NCI-H774 (cell line): ENCODE results near the gene OPCML.

Source experiments
- DNase-seq: peaks from one replicate; lab custom pipeline; 2025; lab: John Stamatoyannopoulos, UW

OPCML gene

DNA sequence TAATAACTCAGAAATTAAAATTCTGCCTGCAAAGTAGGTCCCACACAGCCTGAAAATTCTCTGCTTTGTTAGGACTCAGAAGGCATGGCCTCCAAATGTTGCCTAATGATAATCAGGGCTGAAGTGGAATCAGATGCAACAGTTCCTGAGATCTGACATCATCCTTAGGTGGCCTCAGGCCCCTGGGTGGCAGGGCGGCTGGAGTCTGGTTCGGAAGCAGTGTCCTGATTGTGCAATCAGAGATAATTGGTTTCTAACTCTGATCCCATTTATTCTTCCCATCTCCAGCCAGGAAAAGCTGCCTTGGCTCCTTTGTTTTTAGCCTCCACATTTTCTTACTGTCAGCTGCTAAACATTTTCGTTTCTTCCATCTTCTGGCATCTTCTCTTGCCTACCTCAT is 399.3 kb downstream of the OPCML start:
- no peak for DNase-seq

GRCh38 chr11:133127741-133128140 is 404.6 kb downstream of the OPCML start:
- no peak for DNase-seq

- no peak for DNase-seq
Measured at GRCh38 chr11:133123796-133124195, 408.5 kb downstream of the OPCML start.

DNA sequence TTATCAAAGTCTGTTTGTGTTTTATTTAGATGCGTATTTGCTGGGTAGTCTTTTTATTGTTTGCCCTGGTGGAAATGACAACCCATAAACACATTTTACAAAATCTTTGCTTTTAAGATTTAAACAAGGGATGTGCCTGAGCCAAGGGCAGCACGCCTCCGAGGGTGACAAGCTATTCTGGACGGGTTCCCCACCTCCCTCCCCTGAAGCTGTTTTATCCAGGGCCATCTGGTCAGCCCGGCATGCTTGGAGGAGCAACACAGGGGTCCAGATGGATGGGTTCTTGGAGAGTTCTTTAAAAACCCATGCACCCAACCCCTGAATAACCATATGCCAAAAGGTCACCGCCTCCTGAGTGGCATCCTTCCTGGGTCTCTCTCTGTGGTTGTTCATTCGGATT is 408.9 kb downstream of the OPCML start:
- DNase-seq = no peak

DNA sequence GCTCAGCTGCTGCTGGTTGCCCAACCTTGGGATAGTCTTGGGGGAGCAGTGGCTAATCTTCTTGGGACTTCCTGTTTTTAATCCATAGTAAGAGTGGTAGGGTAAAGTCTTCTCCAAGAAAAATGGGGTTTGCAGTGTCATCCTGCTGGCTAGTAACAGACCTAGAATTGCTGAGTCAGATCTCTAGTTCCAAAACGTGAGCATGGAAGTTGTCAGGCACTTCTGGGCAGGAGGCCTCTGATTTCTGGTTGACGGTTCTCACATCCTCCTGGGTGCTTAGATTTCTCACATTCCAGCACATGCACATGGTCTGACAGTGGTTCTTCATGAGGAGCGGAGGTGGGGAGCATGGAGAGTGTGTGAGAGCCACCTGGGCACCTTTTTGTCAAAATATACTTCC is 410.0 kb downstream of the OPCML start:
- no peak for DNase-seq

DNA sequence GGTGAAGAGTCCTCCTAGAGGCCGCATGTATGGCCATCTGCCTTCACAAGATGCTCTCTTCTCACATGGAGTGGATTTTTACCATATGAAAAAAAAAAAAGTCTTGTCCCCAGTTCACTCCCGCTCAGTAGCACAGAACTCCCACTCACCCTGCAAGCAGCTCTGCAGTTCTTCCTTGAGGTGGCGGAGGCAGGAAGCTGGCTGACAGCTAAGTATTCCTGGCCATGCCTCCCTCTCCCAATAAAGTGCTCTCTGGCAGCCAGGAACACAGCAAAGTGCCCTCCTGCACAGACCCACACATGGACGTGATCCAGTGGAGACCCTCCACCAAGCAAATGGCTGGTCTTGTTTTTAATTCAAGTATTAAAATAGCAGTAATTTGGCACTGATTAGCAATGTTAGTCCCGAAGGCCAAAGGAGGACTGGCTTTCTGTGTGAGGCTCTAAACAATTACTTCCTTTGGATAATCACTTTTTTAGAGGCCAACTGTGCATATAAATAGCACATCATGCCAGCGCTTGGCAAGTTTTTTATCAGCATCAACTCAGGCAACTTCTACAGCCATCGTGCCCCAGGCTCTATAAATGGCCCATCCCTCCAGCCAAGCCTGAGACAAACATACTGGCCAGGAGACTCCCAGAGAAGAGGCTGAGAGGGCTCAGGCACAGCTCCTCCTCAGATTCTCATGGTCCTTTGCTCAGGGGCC is 413.6 kb downstream of the OPCML start:
- no peak for DNase-seq

DNA sequence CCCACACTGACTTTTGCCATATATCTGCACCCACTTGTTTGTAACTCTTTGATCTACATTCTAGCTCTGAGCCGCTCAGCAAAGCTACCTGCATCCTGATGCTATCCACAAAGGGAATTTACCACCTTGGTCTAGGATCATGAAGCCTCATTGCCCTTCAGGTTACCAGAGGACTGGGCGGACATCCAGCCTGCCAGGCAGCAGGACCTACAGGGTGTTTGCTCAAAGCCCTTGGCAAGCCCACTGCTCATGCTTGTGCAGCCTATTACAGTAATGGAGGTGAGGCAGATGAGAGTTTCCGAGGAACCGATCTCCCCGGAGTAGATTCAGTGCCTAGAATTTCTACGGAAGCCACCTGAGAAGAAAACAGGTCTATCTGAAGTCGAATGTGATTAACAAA is 417.2 kb downstream of the OPCML start:
- DNase-seq = no peak

DNA sequence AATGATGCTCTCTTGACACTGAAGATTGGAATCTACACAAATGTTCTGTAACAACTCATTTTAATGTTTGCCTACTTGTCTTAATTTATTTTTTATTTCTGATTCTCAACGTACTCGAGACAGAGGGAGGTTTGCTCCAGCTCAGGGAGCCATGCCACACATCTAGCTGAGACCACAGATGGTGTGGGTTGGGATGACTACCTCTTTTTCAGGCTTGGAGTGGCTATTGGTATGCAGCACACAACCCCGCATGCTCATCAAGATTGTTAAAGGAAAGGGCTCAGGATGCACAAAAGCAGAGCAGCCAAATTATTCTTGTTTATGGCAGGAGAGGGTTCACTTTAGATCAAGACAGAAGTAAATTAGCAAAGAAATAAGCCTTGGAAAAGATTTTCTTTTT is 424.5 kb downstream of the OPCML start:
- no peak for DNase-seq

GRCh38 chr11:133107136-133107535 is 425.2 kb downstream of the OPCML start:
- DNase-seq = no peak

DNA sequence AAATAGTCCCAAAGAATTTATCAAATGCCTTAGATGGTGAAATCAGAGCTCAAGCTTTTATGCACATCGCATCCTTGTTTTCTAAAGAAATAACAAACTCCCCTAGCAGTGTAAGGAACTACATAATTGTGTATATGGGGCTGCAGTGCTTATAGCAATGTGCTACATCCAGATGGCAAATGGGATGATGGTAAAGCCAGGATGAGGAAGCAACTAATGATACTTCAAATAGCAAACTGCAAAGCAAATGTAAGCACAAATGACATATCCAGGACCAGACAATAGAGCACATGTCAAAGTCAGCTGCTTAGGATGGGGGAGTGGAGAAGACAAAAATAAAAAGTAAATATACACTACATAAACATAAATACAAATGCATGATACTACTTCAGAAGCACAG is 425.9 kb downstream of the OPCML start:
- DNase-seq = no peak

DNA sequence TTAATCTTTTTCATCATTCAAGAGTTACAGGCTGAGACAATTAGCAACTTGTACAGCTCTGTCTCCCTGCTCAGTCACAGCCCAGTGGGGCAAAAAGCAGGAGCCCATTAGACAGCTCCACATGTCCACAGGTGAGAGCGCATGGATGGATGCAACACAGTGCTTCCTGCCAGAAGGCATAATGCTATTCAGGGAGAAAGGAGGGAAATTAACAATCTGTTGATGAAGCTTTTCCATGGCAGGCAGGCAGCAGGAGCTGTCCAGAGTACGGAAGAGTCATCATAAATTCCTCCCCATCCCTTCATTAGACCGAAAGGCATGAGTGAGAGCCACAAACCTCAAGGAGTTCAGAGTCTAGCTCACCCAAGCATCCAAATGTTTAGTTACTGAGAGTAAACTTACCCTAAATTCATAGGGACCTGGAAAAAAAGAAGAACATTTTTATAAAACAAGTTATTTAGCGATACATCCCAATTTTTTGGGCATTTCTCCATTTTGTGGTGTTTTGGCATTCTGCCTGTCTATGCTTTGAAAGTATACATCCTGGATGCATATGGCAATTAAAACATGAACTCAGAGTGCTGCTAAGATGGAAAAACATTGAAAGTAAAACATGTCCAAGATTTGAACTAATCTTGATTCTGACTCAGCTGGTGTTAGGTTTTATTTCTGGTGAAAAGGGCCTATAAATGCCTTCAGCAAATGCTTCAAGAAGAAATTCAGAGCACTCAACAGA is 428.1 kb downstream of the OPCML start:
- no peak for DNase-seq

GRCh38 chr11:133096981-133097380 is 435.3 kb downstream of the OPCML start:
- DNase-seq = no peak

DNA sequence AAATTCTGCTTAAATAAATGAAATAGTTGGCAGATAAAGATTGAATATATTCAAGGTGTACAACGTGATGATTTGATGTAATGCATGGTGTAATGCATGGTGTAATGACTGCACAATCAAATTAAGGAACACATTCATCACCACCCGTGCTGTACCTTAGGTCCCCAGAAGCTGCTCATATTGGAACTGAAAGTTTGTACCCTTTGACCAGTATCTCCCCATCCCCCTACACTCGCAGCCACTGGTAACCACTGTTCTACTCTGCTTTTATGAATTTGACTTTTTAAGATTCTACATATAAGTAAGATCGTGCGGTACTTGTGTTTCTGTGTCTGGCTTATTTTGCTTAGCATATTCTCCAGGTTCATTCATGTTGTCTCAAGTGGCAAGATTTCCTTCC is 445.8 kb downstream of the OPCML start:
- DNase-seq = no peak

- DNase-seq = peak; percentile 49
Measured at GRCh38 chr11:133082841-133083488, 449.3 kb downstream of the OPCML start.

DNA sequence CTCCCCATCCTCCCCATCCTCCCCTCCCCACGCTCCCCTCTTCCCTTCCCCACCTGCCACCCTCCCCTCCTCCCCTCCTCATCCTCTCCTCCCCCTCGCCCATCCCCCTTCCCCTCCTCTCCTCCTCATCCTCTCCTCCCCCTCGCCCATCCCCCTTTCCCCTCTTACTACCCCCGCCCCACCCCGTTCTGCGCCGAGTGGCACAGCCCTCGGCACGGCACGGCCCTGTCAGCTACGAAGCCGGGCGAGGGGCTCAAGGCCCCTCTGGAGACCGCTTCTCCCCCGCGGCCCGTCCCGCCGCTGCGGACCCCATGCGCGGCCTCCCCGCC is 449.9 kb downstream of the OPCML start:
- no peak for DNase-seq

DNA sequence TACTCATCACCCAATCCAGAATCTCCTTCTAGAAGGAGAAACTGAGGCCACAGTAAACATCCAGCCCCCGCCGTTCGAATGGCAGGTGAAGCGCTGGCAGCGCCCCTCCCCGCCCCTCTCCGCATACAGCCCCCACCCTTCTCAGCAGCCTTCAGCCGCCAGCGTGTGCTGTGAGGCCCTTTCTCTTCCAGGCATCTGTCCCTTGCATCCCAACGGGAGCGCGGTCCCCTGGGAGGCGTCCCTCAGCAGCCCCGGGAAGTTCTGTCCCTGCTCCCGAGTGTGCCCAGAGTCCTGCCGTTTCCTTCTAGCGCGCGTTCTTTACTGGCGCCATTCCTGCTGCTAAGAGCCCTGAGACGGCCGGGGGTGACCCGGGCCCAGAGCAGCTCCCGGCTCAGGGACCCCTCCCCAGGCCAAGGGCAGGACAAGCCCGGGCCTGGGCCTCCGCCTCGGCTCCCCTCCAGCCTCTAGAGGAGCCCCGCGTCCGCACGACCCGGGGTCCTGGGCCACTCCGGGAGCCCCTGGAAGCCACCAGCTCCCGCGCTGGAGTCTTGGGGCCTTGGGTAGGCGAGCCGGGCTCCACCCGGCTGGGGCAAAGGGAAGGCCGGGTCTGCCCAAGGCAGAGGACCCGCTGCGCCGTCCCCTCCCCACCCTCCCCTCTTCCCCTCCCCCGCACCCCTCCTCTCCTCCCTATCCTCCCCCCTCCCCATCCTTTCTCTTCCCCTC is 450.4 kb downstream of the OPCML start:
- DNase-seq = no peak

GRCh38 chr11:133081020-133081419 is 451.3 kb downstream of the OPCML start:
- no peak for DNase-seq

GRCh38 chr11:133078591-133079404 is 453.5 kb downstream of the OPCML start:
- DNase-seq = peak; percentile 20

DNA sequence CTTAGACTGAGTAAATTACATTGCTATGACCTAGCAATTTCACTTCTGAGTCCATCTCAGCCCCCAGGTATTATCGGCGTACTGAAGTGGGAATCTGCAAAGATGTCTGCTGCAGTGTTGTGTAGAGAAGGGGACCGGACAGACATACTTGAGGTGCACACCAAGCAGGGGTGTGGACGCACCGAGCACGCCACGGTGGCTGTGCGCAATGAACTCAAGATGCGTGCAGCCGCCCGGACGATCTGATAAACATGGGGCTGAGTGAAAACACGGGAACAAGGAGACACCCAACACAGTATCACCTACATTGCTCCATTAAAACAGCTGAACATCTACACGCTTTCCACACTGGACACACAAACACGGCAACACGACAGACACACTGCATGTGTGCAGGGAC is 454.3 kb downstream of the OPCML start:
- DNase-seq = no peak

DNA sequence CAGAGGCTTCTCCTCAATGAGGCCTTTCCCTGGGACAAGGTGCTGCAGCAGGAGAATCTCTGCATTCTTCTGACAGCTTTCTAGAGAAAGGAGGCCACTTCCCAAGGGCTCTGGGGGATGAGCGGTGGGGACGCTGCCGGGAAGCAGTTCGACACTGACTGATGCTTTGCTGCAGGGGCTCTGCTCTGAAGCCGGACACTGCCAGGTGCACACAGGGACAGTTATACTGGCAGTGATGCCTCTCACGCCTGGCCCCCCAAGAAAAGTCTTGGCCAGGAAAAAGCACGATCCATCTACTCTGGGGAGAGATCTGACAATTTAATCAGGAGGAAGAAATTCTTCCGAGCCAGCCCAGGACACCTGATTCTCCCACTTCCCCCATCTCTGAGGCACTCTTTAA is 456.9 kb downstream of the OPCML start:
- DNase-seq = no peak

- no peak for DNase-seq
Measured at GRCh38 chr11:133072858-133073582, 459.3 kb downstream of the OPCML start.
